GM12891 (cell line): ENCODE results near the gene AATK.

Source experiments
- DNase-seq: peaks from one replicate; pipeline ENCODE4 v3.0.0; 2011; ENCODE audit warnings: low spot score; ENCODE audit not compliant: insufficient read length
- FAIRE-seq: peaks from 2 replicates; lab custom pipeline; 2011; peaks lifted over from hg19 to GRCh38; lab: Jason Lieb, UNC
- PAX5 ChIP-seq: IDR thresholded peaks from 2 replicates; pipeline ENCODE4 v1.6.1; 2011; ENCODE audit warnings: low read length, moderate library complexity, mild to moderate bottlenecking; ENCODE audit not compliant: insufficient read depth, severe bottlenecking
- POLR2A ChIP-seq: IDR thresholded peaks from 2 replicates; pipeline ENCODE4 v1.6.1; 2011; ENCODE audit warnings: low read depth, low read length, control low read depth
- POLR2AphosphoS5 ChIP-seq: IDR thresholded peaks from 2 replicates; pipeline ENCODE4 v1.6.1; 2011; ENCODE audit warnings: low read depth, low read length, control low read depth
- POU2F2 ChIP-seq: IDR thresholded peaks from 2 replicates; pipeline ENCODE4 v1.6.1; 2011; ENCODE audit warnings: low read depth, mild to moderate bottlenecking, control low read depth, low read length, moderate library complexity
- SPI1 ChIP-seq: IDR thresholded peaks from 2 replicates; pipeline ENCODE4 v1.6.1; 2011; ENCODE audit warnings: low read depth, low read length, control low read depth
- TAF1 ChIP-seq: IDR thresholded peaks from 2 replicates; pipeline ENCODE4 v1.6.1; 2011; ENCODE audit warnings: low read depth, low read length, control low read depth

The AATK gene

DNA sequence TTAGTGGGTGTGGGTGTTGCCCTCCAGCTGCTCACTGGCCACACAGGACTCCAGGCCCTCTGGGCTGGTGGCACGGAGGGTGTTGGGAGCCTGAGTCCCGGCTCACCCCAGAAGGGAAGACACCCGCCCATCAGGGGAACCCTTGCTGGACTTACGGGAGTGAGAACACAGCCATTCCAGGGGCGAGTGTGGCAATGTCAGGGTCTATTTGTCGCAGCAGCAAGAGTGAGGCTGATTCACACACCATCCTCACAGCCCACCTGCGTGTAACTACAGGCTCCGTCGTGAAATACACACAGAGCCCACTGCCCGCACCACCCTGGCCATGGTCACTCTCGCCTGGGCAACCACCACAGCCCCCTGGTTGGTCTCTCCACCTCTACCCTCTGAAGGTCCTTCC is 17.8 kb upstream of the AATK start:
- FAIRE-seq (no peak), DNase-seq (no peak)
- TF ChIP-seq POLR2AphosphoS5: no peak
- no peak for TF ChIP-seq TAF1
- no peak for TF ChIP-seq POLR2A
- TF ChIP-seq PAX5: no peak
- no peak for TF ChIP-seq POU2F2
- no peak for TF ChIP-seq SPI1

DNA sequence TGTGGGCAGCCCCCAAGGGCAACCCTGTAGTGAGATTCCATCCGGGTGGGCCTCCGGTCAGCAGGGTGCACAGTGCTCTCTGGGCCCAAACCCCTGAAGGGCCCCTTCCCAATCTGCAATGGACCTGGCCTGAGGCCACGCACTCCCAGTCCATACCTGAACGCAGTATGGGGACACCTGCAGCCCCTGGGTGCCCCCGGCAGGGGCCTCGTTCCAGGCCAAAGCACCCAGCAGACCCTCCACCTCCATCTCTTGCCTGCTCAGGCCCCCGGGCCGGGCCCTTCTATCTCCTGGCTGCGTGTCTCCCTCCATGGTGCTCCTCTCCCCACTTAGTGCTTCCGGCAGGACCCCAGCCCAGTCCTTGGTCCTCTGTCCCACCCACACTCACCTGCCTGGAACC is 17.3 kb upstream of the AATK start:
- FAIRE-seq: no peak

DNA sequence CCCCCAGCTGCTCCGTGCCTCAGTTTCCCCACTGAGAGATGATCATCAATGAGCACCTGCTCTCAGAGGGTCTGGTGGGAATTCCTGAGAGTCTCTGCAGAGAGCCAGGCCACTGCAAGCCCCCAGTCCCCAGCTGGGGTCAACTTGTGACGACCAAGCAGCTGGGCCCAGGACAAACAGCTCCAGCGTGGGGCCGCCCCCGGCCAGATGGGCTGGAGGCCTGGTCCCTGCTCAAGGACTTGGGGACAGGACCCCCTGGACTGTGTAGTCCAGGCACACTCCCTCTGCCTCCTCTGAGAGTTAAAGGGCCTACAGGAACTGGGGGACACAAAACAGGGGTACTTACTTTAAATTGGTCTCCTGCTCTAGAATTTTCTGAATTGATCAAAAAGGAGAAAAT is 16.6 kb upstream of the AATK start:
- DNase-seq: no peak
- FAIRE-seq: no peak
- no peak for TF ChIP-seq POU2F2
- TF ChIP-seq TAF1: no peak
- no peak for TF ChIP-seq POLR2AphosphoS5
- no peak for TF ChIP-seq POLR2A
- no peak for TF ChIP-seq PAX5
- TF ChIP-seq SPI1: no peak

More for the DNA sequence above, 17.3 kb upstream of the AATK start:
- DNase-seq: no peak
- TF ChIP-seq TAF1 (no peak), POLR2AphosphoS5 (no peak), POLR2A (no peak)

DNA sequence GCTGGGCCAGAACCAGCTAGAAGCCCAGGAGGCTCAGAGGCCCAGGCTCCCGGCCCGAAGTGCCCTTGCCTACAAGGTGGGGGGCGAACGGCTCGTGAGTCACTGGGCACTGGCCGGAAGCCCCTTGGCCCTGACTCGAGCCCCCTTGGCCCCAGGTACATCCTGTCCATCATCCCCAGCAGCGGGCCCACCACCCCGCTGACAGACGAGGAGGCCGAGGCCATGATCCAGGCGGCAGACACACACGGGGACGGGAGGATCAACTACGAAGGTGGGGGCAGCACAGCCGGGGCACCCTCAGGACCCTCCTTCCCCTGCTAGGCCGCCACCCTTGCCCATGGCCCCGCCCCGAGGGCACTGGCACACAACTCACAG is 15.8 kb upstream of the AATK start:
- no peak for FAIRE-seq
- DNase-seq: no peak
- TF ChIP-seq PAX5 (no peak), TAF1 (no peak)

DNA sequence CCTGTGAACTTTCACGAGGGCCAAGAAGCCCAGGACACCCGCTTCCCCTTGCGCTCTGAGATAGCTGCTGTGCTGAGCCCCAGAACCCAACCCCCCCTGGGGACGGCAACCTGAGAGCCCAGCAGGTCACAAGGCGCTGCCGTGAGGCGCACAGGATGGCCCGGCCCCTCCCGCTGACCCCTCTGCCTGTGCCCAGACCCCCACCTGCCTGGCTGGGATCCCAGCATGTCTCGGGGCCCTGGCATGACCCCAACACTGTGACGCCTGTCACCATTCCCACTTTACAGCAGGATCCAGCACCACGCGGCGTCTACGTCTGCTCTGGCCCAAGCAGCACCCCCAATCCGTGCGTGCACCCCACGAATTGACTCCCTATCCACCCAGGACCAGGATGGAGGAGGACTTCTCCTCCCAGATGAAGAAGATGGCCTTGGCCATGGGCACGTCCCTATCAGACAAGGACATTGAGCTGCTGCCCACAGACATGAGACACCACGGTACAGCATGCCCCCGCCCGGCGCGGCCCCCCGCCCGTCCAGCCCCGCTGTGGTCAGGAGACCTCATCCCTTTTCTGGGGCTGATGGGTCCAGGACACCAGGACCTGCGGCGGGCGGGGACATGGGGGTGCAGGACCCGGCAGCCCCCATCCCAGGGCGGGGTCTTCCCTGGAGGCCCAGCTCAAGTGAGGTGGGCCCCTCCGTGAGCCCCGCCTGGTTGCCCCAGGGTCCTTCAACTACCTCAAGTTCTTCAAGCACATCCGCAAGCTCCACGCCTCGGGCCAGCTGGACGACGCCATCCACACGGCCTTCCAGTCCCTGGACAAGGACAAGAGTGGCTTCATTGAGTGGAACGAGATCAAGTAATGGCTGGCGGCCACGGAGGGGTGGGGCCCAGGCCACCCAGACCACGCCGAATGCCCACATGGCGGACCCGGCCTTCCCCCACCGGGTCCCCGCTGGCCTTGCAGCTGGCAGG is 15.1 kb upstream of the AATK start:
- FAIRE-seq: no peak
- TF ChIP-seq PAX5 (no peak), TAF1 (no peak), POU2F2 (no peak)
- DNase-seq: no peak

DNA sequence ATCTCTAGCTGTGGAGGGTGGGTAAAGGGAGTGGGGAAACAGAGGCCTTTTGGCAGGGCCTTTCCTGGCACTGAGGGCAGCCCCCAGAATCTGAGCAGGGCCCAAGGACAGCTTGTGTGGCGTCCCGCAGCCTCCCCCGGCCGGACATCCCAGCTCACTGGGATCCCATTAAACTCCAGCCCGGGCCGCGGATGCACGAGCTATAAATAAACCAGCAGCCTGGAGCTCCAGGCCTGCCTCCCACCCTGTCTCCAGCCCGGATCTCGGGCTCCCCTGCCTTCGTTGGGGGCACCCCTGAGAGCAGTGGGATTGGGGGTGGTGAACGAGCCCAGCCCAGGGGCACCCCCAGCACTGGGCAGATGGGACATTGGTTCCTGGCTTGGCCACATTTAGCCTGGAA is 13.8 kb upstream of the AATK start:
- DNase-seq: no peak
- TF ChIP-seq POLR2A (no peak), POU2F2 (no peak), PAX5 (no peak), POLR2AphosphoS5 (no peak), SPI1 (no peak), TAF1 (no peak)
- no peak for FAIRE-seq

DNA sequence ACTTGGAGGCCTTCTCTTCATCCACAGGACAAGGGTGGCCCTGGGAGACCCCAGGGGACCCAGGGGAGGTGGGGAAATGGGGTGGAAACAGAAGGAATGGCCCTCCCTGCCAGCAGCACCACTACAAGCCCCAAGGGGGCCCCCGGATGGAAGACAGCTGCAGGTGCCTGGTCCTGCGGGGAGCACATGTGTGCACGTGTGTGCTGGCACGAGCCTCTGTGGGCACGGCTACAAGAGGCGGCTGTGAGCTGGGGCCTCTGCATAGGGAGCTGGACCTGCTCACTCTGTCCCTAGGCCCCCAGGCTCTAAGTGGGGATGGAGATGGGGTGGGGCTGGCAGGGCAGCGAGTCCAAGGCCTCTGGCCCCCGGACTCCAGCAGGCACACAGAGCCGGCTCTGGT is 13.2 kb upstream of the AATK start:
- no peak for DNase-seq
- TF ChIP-seq TAF1: no peak
- TF ChIP-seq POLR2A: no peak
- no peak for TF ChIP-seq POLR2AphosphoS5
- no peak for TF ChIP-seq SPI1
- no peak for TF ChIP-seq PAX5
- no peak for TF ChIP-seq POU2F2
- FAIRE-seq: no peak

DNA sequence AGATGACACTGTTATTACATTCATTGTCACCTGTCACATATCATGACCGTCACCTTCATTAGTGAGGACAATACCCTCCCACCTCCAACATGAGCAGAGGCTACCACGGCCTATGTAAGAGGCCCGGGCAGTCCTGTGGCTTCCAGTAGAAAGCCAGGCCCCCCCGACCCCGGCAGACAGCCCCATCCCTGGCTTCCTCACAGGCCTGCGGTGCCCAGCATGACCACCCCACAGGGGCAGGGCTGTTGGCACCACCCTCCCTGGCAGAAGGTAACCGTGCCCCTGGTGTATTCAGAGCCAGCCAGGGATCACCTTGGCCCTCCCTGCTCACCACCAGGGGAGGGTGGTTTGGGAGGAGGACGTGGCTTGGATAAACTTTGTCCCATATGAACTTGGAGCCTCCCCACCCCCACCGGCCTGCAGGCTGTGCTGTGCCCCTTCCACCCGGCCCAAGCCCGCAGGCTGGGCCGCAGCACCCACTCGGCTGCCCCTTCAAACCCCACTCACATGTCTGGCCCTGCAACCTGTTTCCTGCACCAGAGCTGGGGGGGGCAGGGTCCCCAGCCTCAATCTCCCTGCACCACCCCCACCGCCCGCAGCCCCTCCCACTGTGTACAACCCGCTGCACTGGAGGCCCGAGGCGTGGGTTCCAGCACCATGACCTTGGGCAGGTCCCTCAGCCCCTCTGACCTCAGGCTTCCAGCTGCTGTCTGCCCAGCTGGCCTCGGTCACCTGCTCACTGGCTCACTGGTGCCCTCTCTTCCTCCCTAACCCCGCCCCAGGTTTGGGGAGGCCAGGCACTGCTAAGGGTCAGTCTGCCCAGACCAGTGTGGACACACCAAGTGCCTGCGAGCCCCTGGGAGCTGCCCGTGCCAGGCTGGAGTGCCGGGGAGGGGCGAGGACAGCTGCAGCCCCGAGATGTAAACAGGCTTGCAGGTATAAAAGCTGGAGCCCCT is 12.4 kb upstream of the AATK start:
- FAIRE-seq: no peak

DNA sequence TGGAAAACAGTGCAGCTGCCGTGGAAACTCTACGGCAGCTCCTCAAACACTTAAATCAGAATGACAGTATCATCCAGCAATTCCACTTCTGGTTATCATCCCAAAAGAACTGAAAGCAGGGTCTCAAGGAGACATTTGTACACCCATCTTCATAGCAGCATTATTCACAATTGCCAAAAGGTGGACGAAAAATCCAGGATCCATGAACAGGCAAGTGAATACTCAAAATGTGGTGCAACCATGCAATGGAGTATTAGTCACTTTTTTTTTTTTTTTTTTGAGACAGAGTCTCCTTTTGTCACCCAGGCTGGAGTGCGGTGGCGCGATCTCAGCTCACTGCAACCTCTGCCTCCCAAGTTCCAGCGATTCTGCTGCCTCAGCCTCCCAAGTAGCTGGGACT is 10.6 kb upstream of the AATK start:
- no peak for DNase-seq
- TF ChIP-seq PAX5: no peak
- no peak for TF ChIP-seq POU2F2
- no peak for TF ChIP-seq SPI1
- TF ChIP-seq POLR2A: no peak
- TF ChIP-seq POLR2AphosphoS5: no peak
- no peak for TF ChIP-seq TAF1
- no peak for FAIRE-seq

More for the DNA sequence above, 12.4 kb upstream of the AATK start:
- TF ChIP-seq POU2F2: no peak
- no peak for TF ChIP-seq SPI1
- TF ChIP-seq PAX5: no peak
- no peak for TF ChIP-seq POLR2AphosphoS5
- TF ChIP-seq TAF1: no peak
- TF ChIP-seq POLR2A: no peak
- DNase-seq: no peak

DNA sequence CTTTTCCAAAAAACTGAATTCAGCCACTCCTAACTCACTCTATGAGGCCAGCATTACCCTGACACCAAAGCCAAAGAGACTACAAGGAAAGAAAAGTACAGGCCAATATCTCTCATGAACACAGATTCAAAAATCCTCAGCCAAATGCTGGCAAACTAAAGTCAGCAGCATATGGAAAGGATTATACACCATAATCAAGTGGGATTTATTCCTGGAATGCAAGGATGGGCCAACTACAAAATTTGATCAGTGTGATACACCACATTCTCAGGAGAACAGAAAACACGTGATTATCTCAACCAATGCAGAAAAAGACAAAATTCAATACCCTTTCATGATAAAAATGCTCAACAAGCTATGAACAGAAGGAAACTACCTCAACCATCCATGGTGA is 7.7 kb upstream of the AATK start:
- TF ChIP-seq POU2F2: no peak
- TF ChIP-seq POLR2AphosphoS5: no peak
- TF ChIP-seq POLR2A: no peak
- no peak for TF ChIP-seq PAX5
- no peak for FAIRE-seq
- DNase-seq: no peak
